Activated CD4-positive, alpha-beta T cell treated with anti-CD3 and anti-CD28 coated beads, Interleukin-2, amount 50 U/mL, for 1 hour (primary cell): ENCODE measurements around the gene NIPBL.
"Not testable (repeated sequence)": the region's sequence is repeated elsewhere in the genome, so short reads cannot be mapped to it uniquely, and the experiment has no call there.

Source experiments
- DNase-seq: peaks from one replicate; pipeline ENCODE4 v3.0.0-alpha.2; 2020

NIPBL gene

GRCh38 chr5:36878392-36879082, 2.0 kb downstream of the NIPBL start:
- DNase-seq: no peak

GRCh38 chr5:36879274-36880033, 2.9 kb downstream of the NIPBL start:
- DNase-seq: no peak

- DNase-seq: no peak
Observed at GRCh38 chr5:36880761-36881160, 4.2 kb downstream of the NIPBL start.

GRCh38 chr5:36881304-36881703, 4.7 kb downstream of the NIPBL start:
- no peak for DNase-seq

- DNase-seq: no peak
Observed at GRCh38 chr5:36881807-36882206, 5.2 kb downstream of the NIPBL start.

GRCh38 chr5:36882250-36882649, 5.7 kb downstream of the NIPBL start:
- DNase-seq: no peak

GRCh38 chr5:36883894-36884462, 7.4 kb downstream of the NIPBL start:
- DNase-seq: no peak

GRCh38 chr5:36885149-36885548, 8.6 kb downstream of the NIPBL start:
- no peak for DNase-seq

- DNase-seq: no peak
Observed at GRCh38 chr5:36885566-36886485, 9.3 kb downstream of the NIPBL start.

GRCh38 chr5:36886791-36887190, 10.2 kb downstream of the NIPBL start:
- DNase-seq: no peak

GRCh38 chr5:36887532-36887931, 11.0 kb downstream of the NIPBL start:
- DNase-seq: no peak

- DNase-seq: no peak
Observed at GRCh38 chr5:36888303-36888702, 11.7 kb downstream of the NIPBL start.

- DNase-seq: no peak
Observed at GRCh38 chr5:36889264-36889663, 12.7 kb downstream of the NIPBL start.

GRCh38 chr5:36891266-36891665, 14.7 kb downstream of the NIPBL start:
- DNase-seq: no peak

- not testable (repeated sequence) for DNase-seq
Observed at GRCh38 chr5:36892085-36892830, 15.7 kb downstream of the NIPBL start.

GRCh38 chr5:36894954-36895353, 18.4 kb downstream of the NIPBL start:
- DNase-seq: no peak

- no peak for DNase-seq
Observed at GRCh38 chr5:36896476-36896875, 19.9 kb downstream of the NIPBL start.

- DNase-seq: no peak
Observed at GRCh38 chr5:36897616-36898015, 21.0 kb downstream of the NIPBL start.

- DNase-seq: no peak
Observed at GRCh38 chr5:36899860-36900259, 23.3 kb downstream of the NIPBL start.

- DNase-seq: no peak
Observed at GRCh38 chr5:36900283-36900682, 23.7 kb downstream of the NIPBL start.

GRCh38 chr5:36901077-36901476, 24.5 kb downstream of the NIPBL start:
- DNase-seq: not testable (repeated sequence)

- DNase-seq: no peak
Observed at GRCh38 chr5:36901856-36902255, 25.3 kb downstream of the NIPBL start.
